IPS DF 4.7 (cell line): ENCODE data around the gene DARS1.
"Not testable (repeated sequence)": the region's sequence is repeated elsewhere in the genome, so short reads cannot be mapped to it uniquely, and the experiment has no call there.

Experiments
- DNase-seq: peaks from one replicate; pipeline ENCODE4 v3.0.0-alpha.2; 2013; ENCODE audit warnings: low spot score; ENCODE audit errors: extremely low read depth

DARS1 gene

GRCh38 chr2:135984199-135985017, 1.0 kb downstream of the DARS1 start:
- DNase-seq: no peak

- no peak for DNase-seq
Observed at GRCh38 chr2:135980434-135981079, 4.9 kb downstream of the DARS1 start.

GRCh38 chr2:135975702-135976101, 9.7 kb downstream of the DARS1 start:
- DNase-seq: no peak

- no peak for DNase-seq
Observed at GRCh38 chr2:135974036-135974435, 11.4 kb downstream of the DARS1 start.

- DNase-seq: no peak
Observed at GRCh38 chr2:135969655-135970387, 15.6 kb downstream of the DARS1 start.

GRCh38 chr2:135965756-135966155, 19.7 kb downstream of the DARS1 start:
- no peak for DNase-seq

- not testable (repeated sequence) for DNase-seq
Observed at GRCh38 chr2:135964404-135964803, 21.0 kb downstream of the DARS1 start.

- DNase-seq: no peak
Observed at GRCh38 chr2:135963841-135964240, 21.6 kb downstream of the DARS1 start.

- no peak for DNase-seq
Observed at GRCh38 chr2:135962366-135963123, 22.9 kb downstream of the DARS1 start.

- DNase-seq: no peak
Observed at GRCh38 chr2:135960656-135961551, 24.5 kb downstream of the DARS1 start.

- no peak for DNase-seq
Observed at GRCh38 chr2:135960150-135960549, 25.3 kb downstream of the DARS1 start.

GRCh38 chr2:135958927-135959326, 26.5 kb downstream of the DARS1 start:
- DNase-seq: not testable (repeated sequence)

- DNase-seq: no peak
Observed at GRCh38 chr2:135954020-135954601, 31.3 kb downstream of the DARS1 start.

GRCh38 chr2:135952891-135953290, 32.5 kb downstream of the DARS1 start:
- DNase-seq: no peak

- no peak for DNase-seq
Observed at GRCh38 chr2:135951041-135951583, 34.3 kb downstream of the DARS1 start.

GRCh38 chr2:135949451-135950234, 35.8 kb downstream of the DARS1 start:
- no peak for DNase-seq

GRCh38 chr2:135948642-135949355, 36.6 kb downstream of the DARS1 start:
- DNase-seq: no peak

- DNase-seq: no peak
Observed at GRCh38 chr2:135948141-135948540, 37.3 kb downstream of the DARS1 start.
